HG03442 (cell line): ENCODE measurements around the gene B4GALT1.

ENCODE experiments used
- ATAC-seq: cut with Tn5 transposase; IDR thresholded peaks from one replicate; pipeline ENCODE4 v1.9.1; 2021; ENCODE audit warnings: mild to moderate bottlenecking, moderate library complexity; ENCODE audit not compliant: unreplicated experiment

Gene B4GALT1

DNA sequence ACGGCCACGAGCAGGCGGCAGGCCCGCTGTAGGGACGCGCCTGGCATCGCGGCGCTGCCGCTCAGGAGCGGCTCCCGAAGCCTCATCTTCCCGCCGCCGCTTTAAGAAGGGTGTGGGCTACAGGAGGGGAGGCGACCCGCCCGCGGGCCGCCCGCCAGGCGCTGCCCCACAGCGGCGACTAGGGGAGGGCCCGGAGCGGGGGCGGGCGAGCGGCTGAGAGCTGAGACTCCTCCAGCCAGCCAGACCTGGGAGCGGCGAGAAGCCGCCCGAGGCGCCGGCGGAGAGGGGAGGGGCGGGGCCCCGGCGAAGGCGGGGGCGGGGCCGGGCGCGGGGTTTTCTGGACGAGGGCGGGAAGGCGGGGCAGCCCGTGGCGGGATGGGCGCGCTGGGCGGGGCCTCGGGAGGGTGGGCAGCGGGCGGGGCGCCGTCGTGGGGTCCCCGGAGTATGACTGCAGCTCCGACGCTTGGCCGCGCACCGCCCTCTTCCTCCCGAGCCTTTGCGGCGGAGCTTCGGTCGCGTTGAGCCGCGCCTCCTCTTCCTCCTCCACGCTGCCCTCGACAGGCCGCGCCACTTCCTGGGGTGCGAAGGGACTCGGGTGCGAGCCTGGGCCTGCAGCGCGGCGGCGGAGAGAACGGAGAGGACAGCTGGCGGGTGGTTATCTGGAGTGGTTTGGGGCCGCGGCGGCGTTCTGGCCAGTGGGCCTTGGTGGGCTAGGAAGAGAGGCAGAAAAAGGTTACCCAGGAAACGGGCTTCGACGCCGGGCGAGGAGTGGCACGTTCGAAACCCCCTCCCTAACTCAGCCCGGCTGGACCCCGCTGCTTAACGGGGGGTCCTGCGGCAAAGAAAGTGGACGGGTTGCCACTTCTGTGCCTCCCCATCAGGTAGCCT, at the start of gene B4GALT1:
Gene B4GALT1, minus strand, starts transcription at position 253 of the 888 bp plus-strand sequence. Its CDS starts 167 bp downstream, at position 86.
- ATAC-seq, result peak; percentile 60

DNA sequence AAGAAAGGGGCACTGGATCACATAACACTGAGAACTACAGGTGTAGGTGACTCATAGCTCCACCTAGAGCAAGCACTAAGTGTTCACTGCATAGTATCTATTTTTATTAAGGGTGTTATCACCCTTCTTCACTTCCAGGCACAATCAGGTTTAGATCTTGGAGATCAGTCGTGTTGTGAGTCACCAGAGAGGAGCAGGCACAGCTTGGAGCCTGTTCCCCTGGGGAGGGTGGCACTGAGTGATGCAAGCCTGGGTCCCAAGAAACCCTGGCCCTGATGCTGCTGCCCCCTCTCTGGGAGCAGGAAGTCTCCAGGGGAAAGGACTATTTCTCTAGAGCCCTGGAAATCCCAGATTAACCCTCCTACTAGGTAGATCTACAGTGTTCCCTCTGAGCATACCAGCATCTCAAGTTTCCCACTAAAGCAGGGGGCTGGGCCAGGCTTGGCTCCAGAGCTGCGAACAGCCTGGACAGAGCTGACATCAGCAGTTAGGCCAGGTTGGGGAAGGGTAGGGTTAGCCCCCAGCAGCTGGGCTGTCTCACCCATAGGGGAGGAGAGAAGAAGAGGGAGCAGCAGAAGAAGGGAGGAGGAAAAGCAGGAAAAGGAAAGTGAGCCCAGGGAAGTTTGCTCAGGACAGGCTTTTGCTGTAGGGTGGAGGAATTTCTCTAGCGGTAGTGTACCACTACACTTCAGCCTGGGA, 44.7 kb upstream of the B4GALT1 start:
- no peak for ATAC-seq

- no peak for ATAC-seq
These were observed 43.0 kb upstream of the B4GALT1 start for GRCh38 chr9:33210006-33210715.

DNA sequence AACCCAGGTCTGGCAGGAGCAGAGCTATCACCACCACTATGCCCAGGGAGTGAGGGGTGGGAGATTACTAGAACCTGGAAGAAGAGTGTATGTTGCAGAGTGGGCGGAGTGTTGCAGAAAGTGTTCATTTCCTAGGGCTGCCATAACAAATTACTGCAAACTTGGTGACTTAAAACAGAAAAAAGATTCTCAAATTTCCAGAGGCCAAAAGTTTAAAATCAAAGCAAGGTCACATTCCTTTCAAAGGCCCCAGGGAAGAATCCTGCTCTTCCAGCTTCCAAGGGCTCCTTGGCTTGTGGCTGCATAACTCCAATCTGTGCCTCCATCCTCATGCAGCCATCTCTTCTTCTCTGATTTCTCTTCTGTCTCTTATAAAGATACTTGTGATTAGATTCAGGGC, 42.3 kb upstream of the B4GALT1 start:
- ATAC-seq, result no peak

DNA sequence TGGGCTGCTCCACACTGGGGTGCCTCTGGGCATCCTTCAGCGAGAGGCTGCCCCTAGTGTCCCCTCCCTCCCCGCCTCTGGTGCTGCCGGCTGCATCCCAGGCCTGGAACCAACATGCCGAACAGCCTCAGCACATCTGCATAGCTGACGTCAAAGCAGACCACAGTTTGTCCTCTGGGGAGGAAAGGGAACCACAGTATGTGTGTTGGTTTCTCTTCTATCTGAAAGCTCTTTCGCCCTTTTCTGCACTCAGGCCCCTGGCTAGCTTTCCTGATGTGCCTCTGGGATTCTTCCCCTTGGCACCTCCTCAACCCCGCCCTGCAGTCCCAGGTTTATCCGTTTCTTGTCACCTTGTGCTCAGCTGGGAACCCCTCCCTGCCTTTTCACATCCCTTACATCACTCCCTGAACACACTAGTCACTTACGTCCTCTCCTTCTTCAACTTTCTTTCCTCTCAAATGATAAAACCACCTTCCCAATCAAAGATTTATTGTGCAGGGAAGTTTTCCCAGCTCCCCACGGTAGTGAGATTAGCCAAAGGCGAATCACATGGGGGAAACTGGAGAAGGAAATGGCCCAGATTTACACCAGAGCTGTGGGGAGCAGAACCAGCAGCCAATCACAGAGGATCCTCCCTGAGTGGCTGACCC, 35.5 kb upstream of the B4GALT1 start:
- peak; percentile 99 for ATAC-seq

- peak; percentile 36 for ATAC-seq
These were observed 34.9 kb upstream of the B4GALT1 start for GRCh38 chr9:33202018-33202417.

DNA sequence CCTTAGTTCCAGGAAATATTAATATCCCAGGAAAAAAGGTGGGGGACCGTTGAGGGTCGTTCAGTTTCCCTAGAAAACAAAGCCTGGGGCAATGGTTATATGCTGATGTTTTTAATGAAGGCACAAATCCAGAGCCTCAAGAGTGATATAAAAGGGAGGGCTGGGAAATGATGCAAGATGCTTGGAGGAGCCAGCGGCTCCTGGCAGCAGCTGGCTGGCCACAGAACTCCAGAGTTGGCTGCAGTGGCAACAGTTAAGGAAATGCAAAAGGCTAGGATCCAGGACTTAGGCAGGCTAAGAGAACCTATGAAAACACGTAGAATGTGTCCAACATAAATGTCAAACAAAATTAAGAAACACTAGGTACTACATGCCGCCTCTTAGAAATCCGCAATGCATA, 31.0 kb upstream of the B4GALT1 start:
- no peak for ATAC-seq

DNA sequence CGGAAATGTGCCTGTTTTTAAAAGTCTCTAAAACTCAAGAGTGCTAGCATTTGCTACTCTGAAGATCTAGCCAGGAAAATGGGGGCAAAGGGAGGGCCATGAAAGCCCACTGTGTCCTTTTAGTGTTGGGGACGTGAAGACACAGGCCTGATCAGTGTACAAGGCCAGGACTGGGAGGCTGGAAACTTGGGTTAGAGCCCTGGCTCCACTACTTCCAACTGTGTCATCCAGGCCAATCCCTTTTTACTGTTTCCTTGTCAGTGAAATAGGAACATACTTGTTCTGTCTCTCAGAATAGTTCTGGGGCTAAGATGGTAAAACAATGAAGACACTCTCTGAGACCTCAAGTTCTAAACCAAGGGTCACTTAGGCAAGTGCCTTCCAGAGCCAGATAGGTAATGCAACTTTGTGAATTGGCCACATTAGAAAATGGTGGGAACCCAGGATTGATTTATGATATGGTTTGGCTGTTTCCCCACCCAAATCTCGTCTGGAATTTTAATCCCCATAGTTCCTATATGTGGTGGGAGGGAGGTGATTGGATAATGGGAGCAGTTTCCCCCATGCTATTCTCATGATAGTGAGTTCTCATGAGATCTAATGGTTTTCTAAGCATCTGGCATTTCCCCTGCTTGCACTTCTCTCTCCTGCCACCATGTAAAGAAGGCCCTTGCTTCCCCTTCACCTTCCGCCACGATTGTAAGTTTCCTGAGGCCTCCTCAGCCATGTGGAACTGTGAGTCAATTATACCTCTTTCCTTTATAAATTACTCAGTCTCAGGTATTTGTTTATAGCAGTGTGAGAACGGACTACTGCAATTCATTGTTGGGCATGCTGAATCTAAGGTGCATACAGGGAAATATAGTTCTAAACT, 30.4 kb upstream of the B4GALT1 start:
- ATAC-seq, result no peak

- no peak for ATAC-seq
These were observed 29.6 kb upstream of the B4GALT1 start for GRCh38 chr9:33196736-33197135.

GRCh38 chr9:33193818-33194217, 26.7 kb upstream of the B4GALT1 start:
- ATAC-seq, result no peak

DNA sequence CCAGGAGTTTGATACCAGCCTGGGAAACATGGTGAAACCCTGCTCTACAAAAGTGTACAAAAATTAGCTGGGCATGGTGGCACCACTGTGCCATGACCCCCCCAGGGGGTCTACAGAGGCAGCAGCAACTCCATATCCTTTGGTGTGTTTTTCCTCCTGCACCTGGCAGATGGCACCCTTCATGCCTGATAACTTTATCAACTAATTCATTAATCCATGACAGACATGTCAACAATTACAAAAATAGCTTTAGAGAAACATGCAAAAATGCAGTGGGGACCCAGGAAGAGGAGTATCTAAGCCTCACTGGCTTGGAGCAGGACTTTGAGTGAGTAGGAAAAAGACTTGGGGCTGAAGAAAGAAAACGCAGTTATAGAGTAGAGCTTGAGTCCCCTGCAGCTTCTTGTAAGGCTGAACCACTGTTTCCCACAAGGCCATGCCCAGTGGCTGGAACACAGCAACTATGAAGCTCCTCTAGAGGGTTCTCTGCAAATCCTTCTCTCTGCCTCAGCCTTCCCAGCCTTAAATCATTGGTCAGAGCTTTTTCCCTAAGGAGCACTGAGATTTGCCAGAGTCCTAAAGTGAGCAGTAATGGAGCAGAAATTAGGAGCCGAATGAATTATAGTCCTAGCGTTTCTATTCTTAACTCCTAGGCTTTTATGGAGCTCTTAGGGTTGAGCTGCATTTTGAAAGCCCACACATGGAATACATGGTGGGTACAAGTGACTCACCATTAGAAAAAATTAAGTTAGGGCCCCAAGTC, 25.5 kb upstream of the B4GALT1 start:
- ATAC-seq, result no peak

- ATAC-seq, result no peak
These were observed 23.0 kb upstream of the B4GALT1 start for GRCh38 chr9:33190021-33190705.

DNA sequence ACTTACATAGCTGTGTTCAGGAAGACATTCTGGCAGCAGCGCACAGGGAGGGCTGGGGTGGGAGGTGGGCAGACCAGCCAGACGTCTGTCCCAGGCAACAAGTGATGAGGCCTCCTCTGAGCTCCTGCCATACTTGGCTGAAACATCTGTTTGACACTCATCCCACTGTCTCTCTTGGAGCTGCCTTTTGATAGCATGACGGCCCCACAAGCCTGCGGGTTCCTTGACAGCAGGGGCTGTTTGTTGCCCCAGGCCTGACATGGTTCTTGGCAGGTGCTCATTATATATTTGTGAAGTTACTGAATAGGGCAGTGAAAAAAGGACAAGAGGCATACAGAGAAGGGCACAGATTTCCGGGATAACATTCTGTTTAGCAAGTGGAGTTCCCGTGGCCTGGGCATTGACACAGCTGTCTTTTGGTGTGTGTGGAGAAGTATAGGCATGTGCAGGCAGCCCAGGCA, 22.2 kb upstream of the B4GALT1 start:
- no peak for ATAC-seq

GRCh38 chr9:33188711-33189110, 21.6 kb upstream of the B4GALT1 start:
- ATAC-seq, result no peak

DNA sequence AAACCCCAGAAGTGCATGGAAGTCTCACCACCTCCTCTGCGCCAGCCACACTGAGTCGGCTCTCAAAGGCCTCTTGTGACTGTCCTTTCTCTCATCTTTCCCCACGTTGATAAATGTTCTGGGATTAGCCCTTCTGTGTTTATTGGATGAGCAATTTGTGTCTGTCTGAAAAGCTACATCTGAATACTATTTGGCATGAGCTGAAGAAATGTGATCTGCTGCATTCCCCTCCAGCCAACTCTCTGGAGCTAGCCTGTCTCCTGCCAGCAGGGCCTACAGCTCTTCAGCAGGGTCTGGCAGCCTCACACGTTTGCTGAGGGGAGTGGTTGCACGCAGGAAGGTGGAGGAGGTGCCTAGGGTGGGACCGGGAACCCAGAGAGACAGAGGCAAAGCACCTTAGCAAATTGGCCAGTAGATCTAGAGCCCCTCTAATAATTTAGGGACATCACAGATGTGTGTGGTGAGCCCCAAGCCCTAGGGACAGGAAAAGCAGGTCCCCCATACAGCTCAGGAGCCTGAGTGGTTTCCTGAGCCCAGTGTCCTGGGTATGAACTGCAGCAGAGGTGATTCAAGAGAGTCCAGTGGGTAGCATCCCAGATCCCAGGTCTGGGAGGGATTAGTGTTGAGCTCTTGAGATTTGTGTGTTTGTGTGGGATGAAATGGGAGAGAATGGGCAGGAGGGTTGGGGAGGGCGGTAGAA, 20.5 kb upstream of the B4GALT1 start:
- ATAC-seq, result no peak

- peak; percentile 55 for ATAC-seq
These were observed 19.5 kb upstream of the B4GALT1 start for GRCh38 chr9:33186457-33187168.

GRCh38 chr9:33185858-33186257, 18.7 kb upstream of the B4GALT1 start:
- ATAC-seq, result no peak
